ENCODE measurements around the gene RALGPS2.

RALGPS2 gene

DNA sequence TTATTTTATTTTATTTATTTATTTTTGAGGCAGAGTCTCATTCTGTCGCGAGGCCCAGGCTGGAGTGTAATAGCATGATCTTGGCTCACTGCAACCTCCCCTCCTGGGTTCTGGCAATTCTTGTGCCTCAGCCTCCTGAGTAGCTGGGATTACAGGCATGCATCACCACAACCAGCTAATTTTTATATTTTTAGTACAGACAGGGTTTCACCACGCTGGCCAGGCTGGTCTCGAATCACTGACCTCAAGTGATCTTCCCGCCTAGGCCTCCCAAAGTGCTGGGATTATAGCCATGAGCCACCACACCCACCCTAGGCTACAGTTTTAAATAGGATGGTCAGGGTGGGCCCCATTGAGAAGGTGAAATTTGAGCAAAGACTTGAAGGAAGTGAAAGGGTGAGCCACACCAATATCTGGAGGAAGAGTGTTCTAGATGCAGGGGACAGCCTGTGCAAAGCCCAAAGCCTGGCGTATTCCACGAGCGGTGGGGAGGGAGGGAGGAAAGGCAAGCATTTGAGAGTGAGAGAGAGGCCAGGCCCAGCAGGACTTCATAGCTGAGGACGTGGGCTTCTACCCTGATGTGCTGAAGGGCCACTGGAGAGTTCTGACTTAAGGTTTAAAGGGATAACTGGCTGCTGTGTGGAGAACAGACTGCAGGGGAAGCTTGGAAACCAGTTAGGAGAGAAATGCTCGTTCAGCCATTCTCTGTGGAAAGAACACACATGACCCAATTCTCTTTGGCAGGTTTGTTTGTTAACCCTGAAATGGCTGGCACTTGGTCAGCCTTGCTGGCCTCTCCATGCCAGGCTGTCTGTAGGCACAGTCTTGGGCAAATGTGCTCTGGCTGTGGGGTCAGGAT lies 238.0 kb downstream of the RALGPS2 start:
- no peak for DNase-seq (ENCODE audit: low read depth in 2 of 2)

DNA sequence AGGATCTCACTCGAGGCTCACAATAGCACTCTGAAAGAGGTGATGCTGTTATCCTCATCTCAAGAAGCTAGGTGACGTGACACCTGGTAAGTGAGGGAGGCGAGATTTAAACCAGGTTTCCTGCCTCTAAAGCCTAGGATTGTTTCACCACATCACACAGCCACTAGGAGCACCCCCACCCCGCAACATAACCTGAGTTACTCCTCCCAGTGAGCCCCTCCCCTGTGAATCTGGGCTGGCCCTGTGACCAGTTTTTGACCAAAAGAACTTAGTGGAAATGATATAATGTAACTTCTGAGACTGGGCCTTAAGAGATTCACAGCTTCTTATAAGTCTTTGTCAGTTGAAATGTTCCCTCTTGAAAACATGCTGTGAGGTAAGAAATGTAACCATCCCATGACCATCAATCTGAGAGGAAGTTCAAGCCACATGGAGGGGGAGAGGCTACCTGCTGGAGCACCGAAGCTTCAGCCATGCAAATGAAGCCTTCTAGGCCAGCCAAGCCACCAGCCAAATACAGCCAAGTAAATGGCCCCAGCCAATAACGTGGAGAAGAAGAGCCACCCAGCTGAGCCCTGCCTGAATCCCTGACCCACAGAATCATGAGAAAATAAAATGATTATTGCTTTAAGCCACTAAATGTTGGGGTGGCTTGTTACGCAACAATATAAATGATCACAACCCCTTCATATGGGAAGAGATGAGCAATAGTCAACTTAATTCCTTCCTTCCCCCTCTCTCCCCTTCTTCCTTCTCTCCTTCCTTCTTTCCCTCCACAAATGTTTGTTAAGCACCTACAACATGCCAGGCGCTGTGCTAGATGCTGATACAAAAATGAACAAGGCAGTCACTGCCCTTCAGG lies 239.7 kb downstream of the RALGPS2 start:
- DNase-seq (ENCODE audit: low read depth in 2 of 2), result no peak

DNA sequence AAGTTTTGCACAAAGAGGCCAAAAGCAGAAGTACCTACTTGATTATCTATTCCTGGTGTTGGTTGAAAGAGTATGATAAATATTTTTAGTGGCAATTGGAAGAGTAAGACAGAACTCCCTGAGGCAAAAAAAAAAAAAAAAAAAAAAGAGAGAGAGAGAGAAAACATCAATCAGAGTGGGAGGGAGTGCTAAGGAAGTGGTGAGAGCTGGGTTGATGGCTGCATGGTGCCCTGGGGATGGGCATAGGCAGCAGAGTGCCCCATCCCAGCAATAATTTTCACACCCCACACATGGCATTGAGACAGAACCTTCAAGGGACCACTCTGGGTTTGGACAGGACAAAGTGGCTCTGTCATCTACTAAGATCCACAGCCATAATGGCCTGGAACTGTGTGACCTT lies 241.3 kb downstream of the RALGPS2 start:
- no peak for DNase-seq (ENCODE audit: low read depth in 2 of 2)

DNA sequence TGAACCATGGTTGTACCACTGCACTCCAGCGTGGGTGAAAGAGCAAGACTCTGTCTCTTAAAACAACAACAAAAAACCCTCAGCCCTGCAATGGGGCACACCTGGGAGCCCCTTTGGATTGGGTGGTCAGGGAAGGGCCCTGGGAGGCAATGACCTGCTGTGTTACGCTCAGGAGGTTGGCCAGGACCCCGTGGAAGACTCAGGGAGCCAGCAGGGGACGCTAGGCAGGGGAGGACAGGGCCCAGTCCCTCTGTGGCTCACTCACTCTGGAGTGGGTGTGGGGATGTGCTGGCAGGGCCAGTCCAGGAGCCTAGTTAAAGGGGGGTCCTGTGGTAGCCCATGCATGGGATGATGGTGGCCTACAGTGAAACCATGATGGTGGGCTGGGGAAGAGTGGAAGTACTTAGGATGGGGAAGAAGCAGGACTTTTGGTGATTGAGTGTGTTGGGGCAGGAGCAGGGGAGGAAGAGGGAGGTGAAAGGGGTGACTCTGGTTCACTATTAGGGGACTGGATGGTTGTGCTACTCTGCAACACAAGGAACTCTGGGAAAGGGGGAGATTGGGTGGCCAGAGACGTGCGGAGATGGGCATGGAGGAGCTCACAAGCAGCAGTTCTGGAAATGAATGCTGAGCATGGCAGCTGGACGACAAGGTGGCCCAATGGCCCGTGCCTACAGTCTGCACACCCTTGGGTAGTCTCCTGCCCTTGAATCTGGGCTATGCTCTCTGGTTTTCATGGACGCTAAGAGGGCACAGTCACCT lies 244.4 kb downstream of the RALGPS2 start:
- DNase-seq (ENCODE audit: low read depth in 2 of 2), result no peak

DNA sequence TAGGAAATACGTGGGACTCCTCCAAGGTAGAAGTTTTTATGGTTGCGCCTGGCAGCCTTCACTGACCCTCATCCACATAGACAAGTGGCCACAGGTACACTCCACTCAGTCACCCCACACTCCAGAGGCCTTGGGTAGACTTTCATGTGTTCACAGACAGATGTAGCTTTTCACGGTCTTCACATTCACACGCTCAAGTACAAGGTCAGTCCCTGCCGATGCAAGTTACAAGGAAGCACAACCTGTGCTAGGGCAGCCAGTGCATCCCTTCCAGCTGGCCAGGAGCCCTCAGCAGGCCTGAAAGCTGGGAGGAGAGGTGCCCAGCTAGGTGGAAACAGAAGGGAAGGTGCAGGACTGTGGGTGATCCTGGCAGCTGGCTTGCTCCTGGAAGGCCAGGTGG lies 245.1 kb downstream of the RALGPS2 start:
- no peak for DNase-seq (ENCODE audit: low read depth in 2 of 2)

All from stimulated activated CD4-positive, alpha-beta T cell treated with anti-CD3 and anti-CD28 coated beads, Interleukin-1b, Interleukin-23, amount 100 ng/mL, for 1 hour (primary cell).